GM04504 (cell line): ENCODE data around the gene CTSG.
"Not testable (repeated sequence)": the region's sequence is repeated elsewhere in the genome, so short reads cannot be mapped to it uniquely, and the experiment has no call there.

ENCODE experiments used
- DNase-seq: peaks from one replicate; pipeline ENCODE4 v3.0.0-alpha.2; 2012; ENCODE audit warnings: low read depth

CTSG gene

GRCh38 chr14:24542346-24542936, 33.6 kb downstream of the CTSG start:
- DNase-seq: no peak

DNA sequence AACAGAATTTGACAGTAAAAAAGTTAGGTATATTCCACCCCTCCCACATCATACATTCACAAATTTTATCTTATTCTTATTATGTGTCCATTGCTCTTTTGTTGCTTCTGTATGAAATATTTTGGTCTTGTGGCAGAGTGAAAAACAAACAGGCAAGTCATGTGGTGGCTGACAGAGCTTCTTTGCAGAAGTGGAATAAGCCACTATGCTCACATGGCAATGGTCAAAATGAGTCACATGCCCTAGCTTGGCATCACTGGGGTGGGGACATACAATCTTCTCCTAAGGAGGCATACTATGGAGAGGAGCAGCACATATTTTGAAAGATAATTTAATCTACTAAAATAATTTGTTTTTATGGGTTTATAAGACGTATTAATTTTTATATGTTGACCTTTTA, 40.3 kb downstream of the CTSG start:
- no peak for DNase-seq

- DNase-seq: no peak
Observed at GRCh38 chr14:24534286-24534685, 41.8 kb downstream of the CTSG start.

DNA sequence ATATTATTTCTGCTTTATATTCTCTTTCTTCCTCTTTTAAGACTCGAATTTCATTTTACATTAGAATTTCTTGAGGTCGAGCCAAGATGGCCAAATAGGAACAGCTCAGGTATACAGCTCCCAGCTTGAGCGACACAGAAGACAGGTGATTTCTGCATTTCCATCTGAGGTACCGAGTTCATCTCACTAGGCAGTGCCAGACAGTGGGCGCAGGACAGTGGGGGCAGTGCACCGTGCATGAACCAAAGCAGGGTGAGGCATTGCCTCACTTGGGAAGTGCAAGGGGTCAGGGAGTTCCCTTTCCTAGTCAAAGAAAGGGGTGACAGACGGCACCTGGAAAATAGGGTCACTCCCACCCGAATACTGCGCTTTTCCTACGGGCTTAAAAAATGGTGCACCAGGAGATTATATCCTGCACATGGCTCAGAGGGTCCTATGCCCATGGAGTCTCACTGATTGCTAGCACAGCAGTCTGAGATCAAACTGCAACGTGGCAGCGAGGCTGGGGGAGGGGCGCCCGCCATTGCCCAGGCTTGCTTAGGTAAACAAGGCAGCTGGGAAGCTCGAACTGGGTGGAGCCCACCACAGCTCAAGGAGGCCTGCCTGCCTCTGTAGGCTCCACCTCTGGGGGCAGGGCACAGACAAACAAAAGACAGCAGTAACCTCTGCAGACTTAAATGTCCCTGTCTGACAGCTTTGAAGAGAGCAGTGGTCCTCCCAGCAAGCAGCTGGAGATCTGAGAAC, 50.0 kb downstream of the CTSG start:
- DNase-seq: not testable (repeated sequence)
